MM.1S (cell line): ENCODE data around the gene CAMK1G.

Source experiments
- DNase-seq: peaks from one replicate; pipeline ENCODE4 v3.0.0-alpha.2; 2015
- H2AFZ ChIP-seq: fragments of 300-600 bp; sonication (generic); 2 replicates; pipeline ENCODE4 v1.6.0; 2016; ENCODE audit warnings: antibody characterized with exemption, low read length
- H3F3A ChIP-seq: fragments of 300-600 bp; sonication (generic); 2 replicates; pipeline ENCODE4 v1.6.1; 2016; ENCODE audit warnings: mild to moderate bottlenecking, antibody characterized with exemption, low read length, moderate library complexity, mixed read lengths; ENCODE audit not compliant: insufficient read depth
- H3K27ac ChIP-seq: fragments of 300-600 bp; sonication (generic); 2 replicates; pipeline ENCODE4 v1.5.1; 2016; ENCODE audit warnings: mild to moderate bottlenecking, low read length
- H3K27me3 ChIP-seq: fragments of 300-600 bp; sonication (generic); replicated peaks from 2 replicates; pipeline ENCODE4 v1.6.0; 2016; ENCODE audit warnings: low read length; ENCODE audit not compliant: insufficient read depth
- H3K36me3 ChIP-seq: fragments of 300-600 bp; sonication (generic); replicated peaks from 2 replicates; pipeline ENCODE4 v1.6.1; 2016; ENCODE audit warnings: mild to moderate bottlenecking, low read length, mixed read lengths; ENCODE audit not compliant: insufficient read depth
- H3K4me1 ChIP-seq: fragments of 300-600 bp; sonication (generic); 2 replicates; pipeline ENCODE4 v1.6.1; 2016; ENCODE audit warnings: low read length, mixed read lengths
- H3K4me2 ChIP-seq: fragments of 300-600 bp; sonication (generic); 2 replicates; pipeline ENCODE4 v1.6.0; 2016; ENCODE audit warnings: low read depth, low read length
- H3K4me3 ChIP-seq: fragments of 300-600 bp; sonication (generic); 2 replicates; pipeline ENCODE4 v1.5.1; 2016; ENCODE audit warnings: low read length, mixed read lengths
- H3K79me2 ChIP-seq: fragments of 300-600 bp; sonication (generic); 2 replicates; pipeline ENCODE4 v1.6.1; 2016; ENCODE audit warnings: mixed run types, low read length, mixed read lengths
- H3K9ac ChIP-seq: fragments of 300-600 bp; sonication (generic); 2 replicates; pipeline ENCODE4 v1.6.1; 2016; ENCODE audit warnings: low read length, mixed read lengths
- H3K9me2 ChIP-seq: fragments of 300-600 bp; sonication (generic); replicated peaks from 2 replicates; pipeline ENCODE4 v1.6.1; 2016; ENCODE audit warnings: mild to moderate bottlenecking, low read length, mixed read lengths; ENCODE audit not compliant: insufficient read depth
- H3K9me3 ChIP-seq: fragments of 300-600 bp; sonication (generic); replicated peaks from 2 replicates; pipeline ENCODE4 v1.6.1; 2016; ENCODE audit warnings: mild to moderate bottlenecking, low read length, mixed read lengths; ENCODE audit not compliant: insufficient read depth
- H4K20me1 ChIP-seq: fragments of 300-600 bp; sonication (generic); 2 replicates; pipeline ENCODE4 v1.6.1; 2016; ENCODE audit warnings: mild to moderate bottlenecking, low read length, moderate library complexity, mixed read lengths; ENCODE audit not compliant: insufficient read depth
- CTCF ChIP-seq: fragments of 300-600 bp; sonication (generic); IDR thresholded peaks from 2 replicates; pipeline ENCODE4 v1.5.1; 2016; ENCODE audit warnings: antibody characterized with exemption, low read length, mixed read lengths
- EZH2 ChIP-seq: fragments of 300-600 bp; sonication (generic); optimal IDR thresholded peaks from 2 replicates; pipeline ENCODE3; 2017; ENCODE audit warnings: low read depth, mild to moderate bottlenecking, antibody characterized with exemption, low read length, mixed read lengths
- EZH2phosphoT487 ChIP-seq: fragments of 300-600 bp; sonication (generic); IDR thresholded peaks from 2 replicates; pipeline ENCODE4 v1.6.1; 2018; ENCODE audit warnings: antibody characterized with exemption, low read length

Gene CAMK1G

GRCh38 chr1:209552406-209553264 lies 30.9 kb upstream of the CAMK1G start:
- TF ChIP-seq CTCF, result no peak
- no peak for TF ChIP-seq EZH2
- TF ChIP-seq EZH2phosphoT487, result no peak
- Histone ChIP-seq H4K20me1 (no peaks in the 10 kb centered on the region; the same call in 1 of the 2 replicates), H3K79me2 (no peaks in the 10 kb centered on the region), H3K4me1 (no peaks in the 10 kb centered on the region), H3K9me3 (no peaks in the 10 kb centered on the region), H2AFZ (no peak overlapping the region), H3K9ac (no peak overlapping the region), H3K9me2 (no peaks in the 10 kb centered on the region), H3K27me3 (no peaks in the 10 kb centered on the region), H3K27ac (no peak overlapping the region), H3K36me3 (no peaks in the 10 kb centered on the region), H3F3A (no peaks in the 10 kb centered on the region), H3K4me3 (no peak overlapping the region), H3K4me2 (no peak overlapping the region)
- DNase-seq, result no peak

- H3K27me3 ChIP-seq, result no peaks in the 10 kb centered on the region
- H3K4me2 ChIP-seq, result no peak overlapping the region
- no peak for TF ChIP-seq EZH2phosphoT487
- TF ChIP-seq EZH2, result no peak
- peak; percentile 23 for TF ChIP-seq CTCF
- H3K36me3 ChIP-seq, result no peaks in the 10 kb centered on the region
- no peaks in the 10 kb centered on the region for H3K4me1 ChIP-seq
- no peak for DNase-seq
- no peak overlapping the region for H3K9ac ChIP-seq
- H2AFZ ChIP-seq, result no peak overlapping the region
- no peaks in the 10 kb centered on the region; the same call in 1 of the 2 replicates for H4K20me1 ChIP-seq
- H3K9me3 ChIP-seq, result no peaks in the 10 kb centered on the region
- H3K9me2 ChIP-seq, result no peaks in the 10 kb centered on the region
- no peak overlapping the region for H3K27ac ChIP-seq
- no peaks in the 10 kb centered on the region for H3K79me2 ChIP-seq
- H3K4me3 ChIP-seq, result no peak overlapping the region
- H3F3A ChIP-seq, result no peaks in the 10 kb centered on the region
Measured at GRCh38 chr1:209554761-209555611, 28.5 kb upstream of the CAMK1G start.

- Histone ChIP-seq H3K9ac (no peak overlapping the region), H3K4me3 (no peak overlapping the region), H3F3A (no peaks in the 10 kb centered on the region), H3K9me3 (no peaks in the 10 kb centered on the region), H3K27me3 (no peaks in the 10 kb centered on the region), H3K27ac (no peak overlapping the region), H3K36me3 (no peaks in the 10 kb centered on the region), H3K4me2 (no peak overlapping the region), H2AFZ (no peak overlapping the region), H3K4me1 (no peaks in the 10 kb centered on the region), H4K20me1 (no peaks in the 10 kb centered on the region; the same call in 1 of the 2 replicates), H3K79me2 (no peaks in the 10 kb centered on the region), H3K9me2 (no peaks in the 10 kb centered on the region)
- TF ChIP-seq EZH2, result no peak
- no peak for TF ChIP-seq CTCF
- TF ChIP-seq EZH2phosphoT487, result no peak
- DNase-seq, result no peak
Measured at GRCh38 chr1:209556162-209556690, 27.3 kb upstream of the CAMK1G start.
